WTC11 (cell line): Measurements from ENCODE around the gene SLC37A1. TPM values are rescaled to one million over a fixed set of nuclear protein-coding genes. Genes with fewer than 3 reads are reported as not detected.

Experiments used
- ATAC-seq: fragments of 200-7000 bp; cut with Tn5 transposase; 2 replicates; pipeline ENCODE4 v1.10.0; 2021; ENCODE audit warnings: mild to moderate bottlenecking, moderate library complexity
- CTCF ChIA-PET: fragments of 300-600 bp; sonication (Branson Sonifier 250); formaldehyde crosslinking; loops from one replicate; lab custom pipeline; 2021; ENCODE audit warnings: antibody characterized with exemption; lab: Charles Lee
- POLR2A ChIA-PET: fragments of 350-600 bp; sonication (Branson Sonifier 250); formaldehyde crosslinking; loops from one replicate; lab custom pipeline; 2021; ENCODE audit warnings: antibody characterized with exemption; lab: Charles Lee
- DNase-seq: peaks from one replicate; pipeline ENCODE4 v3.0.0; 2021; ENCODE audit warnings: low spot score
- H3K27ac Mint-ChIP-seq: 2 replicates; pipeline ENCODE4 v1.8.0; 2021; ENCODE audit warnings: mixed read lengths
- H3K27me3 Mint-ChIP-seq: 2 replicates; pipeline ENCODE4 v1.8.0; 2021; ENCODE audit warnings: low read depth, mild to moderate bottlenecking, moderate library complexity, mixed read lengths
- H3K36me3 Mint-ChIP-seq: 2 replicates; pipeline ENCODE4 v1.8.0; 2021; ENCODE audit warnings: mixed read lengths
- H3K4me1 Mint-ChIP-seq: 2 replicates; pipeline ENCODE4 v1.8.0; 2022; ENCODE audit warnings: mixed read lengths
- H3K4me3 Mint-ChIP-seq: 2 replicates; pipeline ENCODE4 v1.8.0; 2021; ENCODE audit warnings: mild to moderate bottlenecking, moderate library complexity, mixed read lengths
- H3K9me3 Mint-ChIP-seq: 2 replicates; pipeline ENCODE4 v1.8.0; 2021; ENCODE audit warnings: mixed read lengths
- CBFB ChIP-seq: sonication (generic); formaldehyde crosslinking; IDR thresholded peaks from 2 replicates; pipeline ENCODE4 v1.8.1; 2022; ENCODE audit warnings: mild to moderate bottlenecking, low read depth, missing genetic modification reagents
- ESRRA ChIP-seq: sonication (generic); formaldehyde crosslinking; IDR thresholded peaks from 2 replicates; pipeline ENCODE4 v1.8.1; 2022; ENCODE audit warnings: mild to moderate bottlenecking, missing genetic modification reagents, borderline replicate concordance
- GTF2I ChIP-seq: fragments of 250-450 bp; sonication (Bioruptor Pico); conservative IDR thresholded peaks from 2 replicates; pipeline ENCODE4 v1.4.0; 2021; ENCODE audit warnings: mild to moderate bottlenecking
- MYBL2 ChIP-seq: sonication (generic); formaldehyde crosslinking; IDR thresholded peaks from 2 replicates; pipeline ENCODE4 v1.8.1; 2023; ENCODE audit warnings: mild to moderate bottlenecking, moderate library complexity, missing genetic modification reagents
- NR1H2 ChIP-seq: sonication (generic); formaldehyde crosslinking; IDR thresholded peaks from 2 replicates; pipeline ENCODE4 v1.9.0; 2021; ENCODE audit warnings: mild to moderate bottlenecking, moderate library complexity, missing genetic modification reagents
- RELA ChIP-seq: sonication (generic); formaldehyde crosslinking; IDR thresholded peaks from 2 replicates; pipeline ENCODE4 v1.8.1; 2022; ENCODE audit warnings: missing genetic modification reagents, mild to moderate bottlenecking, borderline replicate concordance
- TEAD1 ChIP-seq: sonication (generic); formaldehyde crosslinking; IDR thresholded peaks from 2 replicates; pipeline ENCODE4 v1.8.0; 2022; ENCODE audit warnings: mild to moderate bottlenecking, missing genetic modification reagents
- TP53 ChIP-seq: sonication (generic); formaldehyde crosslinking; IDR thresholded peaks from 2 replicates; pipeline ENCODE4 v1.8.1; 2023; ENCODE audit warnings: mild to moderate bottlenecking, missing genetic modification reagents
- ZBTB21 ChIP-seq: sonication (generic); formaldehyde crosslinking; IDR thresholded peaks from 2 replicates; pipeline ENCODE4 v1.8.1; 2023; ENCODE audit warnings: mild to moderate bottlenecking, missing genetic modification reagents, borderline replicate concordance
- ZNF138 ChIP-seq: sonication (generic); formaldehyde crosslinking; conservative IDR thresholded peaks from 2 replicates; pipeline ENCODE4 v1.8.1; 2022; ENCODE audit warnings: mild to moderate bottlenecking, moderate library complexity, missing genetic modification reagents
- ZNF232 ChIP-seq: sonication (generic); formaldehyde crosslinking; IDR thresholded peaks from 2 replicates; pipeline ENCODE4 v1.8.0; 2022; ENCODE audit warnings: mild to moderate bottlenecking, missing genetic modification reagents
- total RNA-seq: library from RNA; stranded (reverse); gene quantifications from 3 replicates; pipeline ENCODE4 v1.2.3, GENCODE V29; 2021
- TF ChIP-seq, protein P1 (sequence below): sonication (generic); formaldehyde crosslinking; conservative IDR thresholded peaks from 2 replicates; pipeline ENCODE4 v1.8.1; 2023; ENCODE audit warnings: mild to moderate bottlenecking, low read depth, missing genetic modification reagents, moderate library complexity
- TF ChIP-seq, protein P2 (sequence below): sonication (generic); formaldehyde crosslinking; IDR thresholded peaks from 2 replicates; pipeline ENCODE4 v1.8.0; 2023; ENCODE audit warnings: missing genetic modification reagents, mild to moderate bottlenecking, borderline replicate concordance
- TF ChIP-seq, protein P3 (sequence below): sonication (generic); formaldehyde crosslinking; IDR thresholded peaks from 2 replicates; pipeline ENCODE4 v1.8.0; 2022; ENCODE audit warnings: mild to moderate bottlenecking, missing genetic modification reagents
- TF ChIP-seq, protein P4 (sequence below): sonication (generic); formaldehyde crosslinking; IDR thresholded peaks from 2 replicates; pipeline ENCODE4 v1.8.0; 2022; ENCODE audit warnings: mild to moderate bottlenecking, missing genetic modification reagents
- TF ChIP-seq, protein P5 (sequence below): fragments of 200-600 bp; IDR thresholded peaks from 2 replicates; pipeline ENCODE4 v1.8.0; 2022; ENCODE audit warnings: antibody characterized with exemption
- TF ChIP-seq, protein P6 (sequence below): sonication (generic); formaldehyde crosslinking; IDR thresholded peaks from 2 replicates; pipeline ENCODE4 v1.8.1; 2023; ENCODE audit warnings: mild to moderate bottlenecking, moderate library complexity, missing genetic modification reagents
- TF ChIP-seq, protein P7 (sequence below): sonication (generic); formaldehyde crosslinking; IDR thresholded peaks from 2 replicates; pipeline ENCODE4 v1.8.0; 2023; ENCODE audit warnings: mild to moderate bottlenecking, missing genetic modification reagents

Gene SLC37A1
- total RNA-seq, 1 experiment from 2014 or later = 22.7 TPM

DNA sequence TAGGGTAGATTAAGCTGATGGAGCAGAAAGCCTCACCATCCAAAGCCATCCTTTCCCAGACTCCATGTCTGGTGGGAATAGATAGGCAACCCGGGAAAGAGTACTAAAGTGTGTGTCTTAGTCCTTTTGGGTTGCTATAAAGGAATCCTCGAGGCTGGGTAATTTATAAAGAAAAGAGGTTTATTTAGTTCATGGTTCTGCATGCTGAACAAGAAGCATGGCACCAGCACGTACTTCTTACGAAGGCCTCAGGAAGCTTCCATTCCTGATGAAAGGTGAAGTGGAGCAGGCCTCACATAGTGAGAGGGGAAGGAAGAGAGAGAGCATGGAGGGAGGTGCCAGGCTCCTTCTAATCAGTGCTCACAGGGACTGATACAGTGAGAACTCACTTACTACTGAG is 6.2 kb upstream of the SLC37A1 start (continued):
- no peak for TF ChIP-seq TP53 (CRISPR knock-in tag)
- TF ChIP-seq, protein P1, sequence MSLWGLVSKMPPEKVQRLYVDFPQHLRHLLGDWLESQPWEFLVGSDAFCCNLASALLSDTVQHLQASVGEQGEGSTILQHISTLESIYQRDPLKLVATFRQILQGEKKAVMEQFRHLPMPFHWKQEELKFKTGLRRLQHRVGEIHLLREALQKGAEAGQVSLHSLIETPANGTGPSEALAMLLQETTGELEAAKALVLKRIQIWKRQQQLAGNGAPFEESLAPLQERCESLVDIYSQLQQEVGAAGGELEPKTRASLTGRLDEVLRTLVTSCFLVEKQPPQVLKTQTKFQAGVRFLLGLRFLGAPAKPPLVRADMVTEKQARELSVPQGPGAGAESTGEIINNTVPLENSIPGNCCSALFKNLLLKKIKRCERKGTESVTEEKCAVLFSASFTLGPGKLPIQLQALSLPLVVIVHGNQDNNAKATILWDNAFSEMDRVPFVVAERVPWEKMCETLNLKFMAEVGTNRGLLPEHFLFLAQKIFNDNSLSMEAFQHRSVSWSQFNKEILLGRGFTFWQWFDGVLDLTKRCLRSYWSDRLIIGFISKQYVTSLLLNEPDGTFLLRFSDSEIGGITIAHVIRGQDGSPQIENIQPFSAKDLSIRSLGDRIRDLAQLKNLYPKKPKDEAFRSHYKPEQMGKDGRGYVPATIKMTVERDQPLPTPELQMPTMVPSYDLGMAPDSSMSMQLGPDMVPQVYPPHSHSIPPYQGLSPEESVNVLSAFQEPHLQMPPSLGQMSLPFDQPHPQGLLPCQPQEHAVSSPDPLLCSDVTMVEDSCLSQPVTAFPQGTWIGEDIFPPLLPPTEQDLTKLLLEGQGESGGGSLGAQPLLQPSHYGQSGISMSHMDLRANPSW (CRISPR knock-in tag) = no peak
- TF ChIP-seq, protein P2, sequence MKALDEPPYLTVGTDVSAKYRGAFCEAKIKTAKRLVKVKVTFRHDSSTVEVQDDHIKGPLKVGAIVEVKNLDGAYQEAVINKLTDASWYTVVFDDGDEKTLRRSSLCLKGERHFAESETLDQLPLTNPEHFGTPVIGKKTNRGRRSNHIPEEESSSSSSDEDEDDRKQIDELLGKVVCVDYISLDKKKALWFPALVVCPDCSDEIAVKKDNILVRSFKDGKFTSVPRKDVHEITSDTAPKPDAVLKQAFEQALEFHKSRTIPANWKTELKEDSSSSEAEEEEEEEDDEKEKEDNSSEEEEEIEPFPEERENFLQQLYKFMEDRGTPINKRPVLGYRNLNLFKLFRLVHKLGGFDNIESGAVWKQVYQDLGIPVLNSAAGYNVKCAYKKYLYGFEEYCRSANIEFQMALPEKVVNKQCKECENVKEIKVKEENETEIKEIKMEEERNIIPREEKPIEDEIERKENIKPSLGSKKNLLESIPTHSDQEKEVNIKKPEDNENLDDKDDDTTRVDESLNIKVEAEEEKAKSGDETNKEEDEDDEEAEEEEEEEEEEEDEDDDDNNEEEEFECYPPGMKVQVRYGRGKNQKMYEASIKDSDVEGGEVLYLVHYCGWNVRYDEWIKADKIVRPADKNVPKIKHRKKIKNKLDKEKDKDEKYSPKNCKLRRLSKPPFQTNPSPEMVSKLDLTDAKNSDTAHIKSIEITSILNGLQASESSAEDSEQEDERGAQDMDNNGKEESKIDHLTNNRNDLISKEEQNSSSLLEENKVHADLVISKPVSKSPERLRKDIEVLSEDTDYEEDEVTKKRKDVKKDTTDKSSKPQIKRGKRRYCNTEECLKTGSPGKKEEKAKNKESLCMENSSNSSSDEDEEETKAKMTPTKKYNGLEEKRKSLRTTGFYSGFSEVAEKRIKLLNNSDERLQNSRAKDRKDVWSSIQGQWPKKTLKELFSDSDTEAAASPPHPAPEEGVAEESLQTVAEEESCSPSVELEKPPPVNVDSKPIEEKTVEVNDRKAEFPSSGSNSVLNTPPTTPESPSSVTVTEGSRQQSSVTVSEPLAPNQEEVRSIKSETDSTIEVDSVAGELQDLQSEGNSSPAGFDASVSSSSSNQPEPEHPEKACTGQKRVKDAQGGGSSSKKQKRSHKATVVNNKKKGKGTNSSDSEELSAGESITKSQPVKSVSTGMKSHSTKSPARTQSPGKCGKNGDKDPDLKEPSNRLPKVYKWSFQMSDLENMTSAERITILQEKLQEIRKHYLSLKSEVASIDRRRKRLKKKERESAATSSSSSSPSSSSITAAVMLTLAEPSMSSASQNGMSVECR (CRISPR knock-in tag) = no peak

DNA sequence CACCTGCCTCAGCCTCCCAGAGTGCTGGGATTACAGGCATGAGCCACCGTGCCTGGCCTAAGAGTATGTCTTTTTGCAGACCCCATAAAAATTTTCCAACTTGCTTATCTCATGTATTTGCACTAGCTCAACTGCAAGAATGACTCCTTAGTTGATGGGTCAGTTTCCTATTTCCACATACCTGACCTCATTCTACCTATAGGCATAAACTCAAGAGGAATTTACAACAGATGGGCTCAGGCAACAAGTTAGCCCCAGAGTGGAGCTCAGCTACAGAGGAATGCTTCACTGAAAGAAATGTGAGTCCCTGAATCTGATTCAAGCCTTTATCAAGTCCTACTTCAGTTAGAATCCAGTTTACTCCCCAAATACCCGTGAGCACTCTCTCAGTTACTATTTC is 5.3 kb upstream of the SLC37A1 start:
- Mint-ChIP-seq H3K4me1 (peaks cover 10% of the 10 kb centered on the region), H3K27me3 (peaks cover 19% of the 10 kb centered on the region), H3K36me3 (no peaks in the 10 kb centered on the region), H3K27ac (no peak overlapping the region), H3K9me3 (no peaks in the 10 kb centered on the region), H3K4me3 (no peak overlapping the region)
- TF ChIP-seq MYBL2 (CRISPR knock-in tag) = no peak
- TF ChIP-seq ESRRA = no peak
- CTCF ChIA-PET = interaction anchor here (1.2 kb wide), 1 partner anchor 85 kb away, joined by 3 read pairs; no protein-coding TSS in a partner anchor
- DNase-seq (no peak), ATAC-seq (no peak)
- POLR2A ChIA-PET = no interaction called here

DNA sequence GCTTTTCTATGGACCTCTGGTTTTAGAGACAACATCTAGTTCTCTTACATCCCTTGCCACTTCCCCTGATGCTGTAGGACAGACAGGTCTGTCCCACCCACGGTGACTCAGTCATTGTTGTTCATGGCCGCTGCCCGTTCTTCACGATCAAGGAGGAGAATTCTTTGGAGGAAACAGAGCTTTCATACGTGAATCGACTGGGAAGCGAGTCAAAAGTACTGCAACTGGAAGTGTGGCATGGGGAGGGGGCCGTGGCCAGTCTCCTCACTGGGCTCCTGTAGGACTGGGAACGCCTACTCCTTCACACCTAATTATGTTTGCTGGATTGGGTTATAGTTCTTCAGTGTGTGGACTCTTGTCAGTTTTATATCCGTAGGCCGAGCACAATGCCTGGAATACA is 4.4 kb upstream of the SLC37A1 start:
- Mint-ChIP-seq H3K4me1 (peaks cover 10% of the 10 kb centered on the region), H3K27ac (no peak overlapping the region), H3K36me3 (no peaks in the 10 kb centered on the region), H3K27me3 (peaks cover 19% of the 10 kb centered on the region), H3K9me3 (no peaks in the 10 kb centered on the region), H3K4me3 (no peak overlapping the region)
- no peak for DNase-seq
- POLR2A ChIA-PET = no interaction called here
- no peak for ATAC-seq
- CTCF ChIA-PET = interaction anchor here (1.2 kb wide), 1 partner anchor 84 kb away, joined by 3 read pairs; no protein-coding TSS in a partner anchor
- TF ChIP-seq TEAD1 (no peak), RELA (CRISPR knock-in tag) (no peak), CBFB (no peak), TP53 (CRISPR knock-in tag) (no peak), ZBTB21 (CRISPR knock-in tag) (no peak), ZNF138 (CRISPR knock-in tag) (no peak), GTF2I (CRISPR knock-in tag) (no peak), NR1H2 (no peak), ZNF232 (CRISPR knock-in tag) (no peak)
- TF ChIP-seq, protein P3, sequence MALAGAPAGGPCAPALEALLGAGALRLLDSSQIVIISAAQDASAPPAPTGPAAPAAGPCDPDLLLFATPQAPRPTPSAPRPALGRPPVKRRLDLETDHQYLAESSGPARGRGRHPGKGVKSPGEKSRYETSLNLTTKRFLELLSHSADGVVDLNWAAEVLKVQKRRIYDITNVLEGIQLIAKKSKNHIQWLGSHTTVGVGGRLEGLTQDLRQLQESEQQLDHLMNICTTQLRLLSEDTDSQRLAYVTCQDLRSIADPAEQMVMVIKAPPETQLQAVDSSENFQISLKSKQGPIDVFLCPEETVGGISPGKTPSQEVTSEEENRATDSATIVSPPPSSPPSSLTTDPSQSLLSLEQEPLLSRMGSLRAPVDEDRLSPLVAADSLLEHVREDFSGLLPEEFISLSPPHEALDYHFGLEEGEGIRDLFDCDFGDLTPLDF (CRISPR knock-in tag) = no peak
- TF ChIP-seq, protein P4, sequence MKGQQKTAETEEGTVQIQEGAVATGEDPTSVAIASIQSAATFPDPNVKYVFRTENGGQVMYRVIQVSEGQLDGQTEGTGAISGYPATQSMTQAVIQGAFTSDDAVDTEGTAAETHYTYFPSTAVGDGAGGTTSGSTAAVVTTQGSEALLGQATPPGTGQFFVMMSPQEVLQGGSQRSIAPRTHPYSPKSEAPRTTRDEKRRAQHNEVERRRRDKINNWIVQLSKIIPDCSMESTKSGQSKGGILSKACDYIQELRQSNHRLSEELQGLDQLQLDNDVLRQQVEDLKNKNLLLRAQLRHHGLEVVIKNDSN (CRISPR knock-in tag) = no peak
- TF ChIP-seq, protein P5, sequence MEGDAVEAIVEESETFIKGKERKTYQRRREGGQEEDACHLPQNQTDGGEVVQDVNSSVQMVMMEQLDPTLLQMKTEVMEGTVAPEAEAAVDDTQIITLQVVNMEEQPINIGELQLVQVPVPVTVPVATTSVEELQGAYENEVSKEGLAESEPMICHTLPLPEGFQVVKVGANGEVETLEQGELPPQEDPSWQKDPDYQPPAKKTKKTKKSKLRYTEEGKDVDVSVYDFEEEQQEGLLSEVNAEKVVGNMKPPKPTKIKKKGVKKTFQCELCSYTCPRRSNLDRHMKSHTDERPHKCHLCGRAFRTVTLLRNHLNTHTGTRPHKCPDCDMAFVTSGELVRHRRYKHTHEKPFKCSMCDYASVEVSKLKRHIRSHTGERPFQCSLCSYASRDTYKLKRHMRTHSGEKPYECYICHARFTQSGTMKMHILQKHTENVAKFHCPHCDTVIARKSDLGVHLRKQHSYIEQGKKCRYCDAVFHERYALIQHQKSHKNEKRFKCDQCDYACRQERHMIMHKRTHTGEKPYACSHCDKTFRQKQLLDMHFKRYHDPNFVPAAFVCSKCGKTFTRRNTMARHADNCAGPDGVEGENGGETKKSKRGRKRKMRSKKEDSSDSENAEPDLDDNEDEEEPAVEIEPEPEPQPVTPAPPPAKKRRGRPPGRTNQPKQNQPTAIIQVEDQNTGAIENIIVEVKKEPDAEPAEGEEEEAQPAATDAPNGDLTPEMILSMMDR = no peak
- TF ChIP-seq, protein P6, sequence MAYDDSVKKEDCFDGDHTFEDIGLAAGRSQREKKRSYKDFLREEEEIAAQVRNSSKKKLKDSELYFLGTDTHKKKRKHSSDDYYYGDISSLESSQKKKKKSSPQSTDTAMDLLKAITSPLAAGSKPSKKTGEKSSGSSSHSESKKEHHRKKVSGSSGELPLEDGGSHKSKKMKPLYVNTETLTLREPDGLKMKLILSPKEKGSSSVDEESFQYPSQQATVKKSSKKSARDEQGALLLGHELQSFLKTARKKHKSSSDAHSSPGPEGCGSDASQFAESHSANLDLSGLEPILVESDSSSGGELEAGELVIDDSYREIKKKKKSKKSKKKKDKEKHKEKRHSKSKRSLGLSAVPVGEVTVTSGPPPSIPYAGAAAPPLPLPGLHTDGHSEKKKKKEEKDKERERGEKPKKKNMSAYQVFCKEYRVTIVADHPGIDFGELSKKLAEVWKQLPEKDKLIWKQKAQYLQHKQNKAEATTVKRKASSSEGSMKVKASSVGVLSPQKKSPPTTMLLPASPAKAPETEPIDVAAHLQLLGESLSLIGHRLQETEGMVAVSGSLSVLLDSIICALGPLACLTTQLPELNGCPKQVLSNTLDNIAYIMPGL (CRISPR knock-in tag) = no peak
- TF ChIP-seq, protein P7, sequence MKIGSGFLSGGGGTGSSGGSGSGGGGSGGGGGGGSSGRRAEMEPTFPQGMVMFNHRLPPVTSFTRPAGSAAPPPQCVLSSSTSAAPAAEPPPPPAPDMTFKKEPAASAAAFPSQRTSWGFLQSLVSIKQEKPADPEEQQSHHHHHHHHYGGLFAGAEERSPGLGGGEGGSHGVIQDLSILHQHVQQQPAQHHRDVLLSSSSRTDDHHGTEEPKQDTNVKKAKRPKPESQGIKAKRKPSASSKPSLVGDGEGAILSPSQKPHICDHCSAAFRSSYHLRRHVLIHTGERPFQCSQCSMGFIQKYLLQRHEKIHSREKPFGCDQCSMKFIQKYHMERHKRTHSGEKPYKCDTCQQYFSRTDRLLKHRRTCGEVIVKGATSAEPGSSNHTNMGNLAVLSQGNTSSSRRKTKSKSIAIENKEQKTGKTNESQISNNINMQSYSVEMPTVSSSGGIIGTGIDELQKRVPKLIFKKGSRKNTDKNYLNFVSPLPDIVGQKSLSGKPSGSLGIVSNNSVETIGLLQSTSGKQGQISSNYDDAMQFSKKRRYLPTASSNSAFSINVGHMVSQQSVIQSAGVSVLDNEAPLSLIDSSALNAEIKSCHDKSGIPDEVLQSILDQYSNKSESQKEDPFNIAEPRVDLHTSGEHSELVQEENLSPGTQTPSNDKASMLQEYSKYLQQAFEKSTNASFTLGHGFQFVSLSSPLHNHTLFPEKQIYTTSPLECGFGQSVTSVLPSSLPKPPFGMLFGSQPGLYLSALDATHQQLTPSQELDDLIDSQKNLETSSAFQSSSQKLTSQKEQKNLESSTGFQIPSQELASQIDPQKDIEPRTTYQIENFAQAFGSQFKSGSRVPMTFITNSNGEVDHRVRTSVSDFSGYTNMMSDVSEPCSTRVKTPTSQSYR = no peak
